ENCODE measurements around the gene CGREF1.

Gene CGREF1

DNA sequence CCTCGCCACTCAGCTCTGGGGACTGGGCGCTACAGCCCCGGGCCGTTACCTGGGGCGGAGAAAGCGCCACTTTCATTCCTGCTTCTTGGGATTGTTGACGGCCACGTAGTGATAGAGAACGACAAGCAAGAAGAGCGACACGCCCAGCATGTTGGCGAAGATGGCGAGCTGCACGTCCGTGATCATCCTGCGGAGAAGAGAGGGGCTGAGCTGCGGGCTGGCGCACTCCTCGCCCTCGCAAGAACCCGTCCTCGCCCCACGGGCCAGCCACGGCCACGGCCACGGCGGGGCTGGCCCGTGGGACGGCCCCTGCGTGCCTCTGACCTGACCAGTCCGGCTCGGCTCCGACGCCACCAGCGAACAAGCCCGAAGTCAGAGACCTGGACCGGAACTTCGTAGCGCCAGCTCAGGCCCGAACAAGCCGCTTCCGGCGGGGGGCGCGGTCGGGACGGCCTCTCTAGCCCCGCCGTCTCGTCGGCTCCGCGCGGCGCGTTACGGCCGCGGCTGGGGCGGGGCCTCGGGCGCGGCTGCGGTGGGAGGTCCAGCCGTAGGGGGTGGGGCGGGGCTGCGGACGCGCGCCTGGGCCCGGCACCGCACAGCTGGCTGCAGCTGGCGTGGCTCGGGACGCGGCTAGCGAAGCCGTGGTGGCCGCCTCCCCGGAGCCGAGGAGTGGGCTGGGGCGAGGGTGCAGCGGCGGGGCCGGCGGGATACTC lies 47.5 kb downstream of the CGREF1 start, which contains the start of gene OST4:
Gene OST4 (minus strand): TSS at position 378 of the 713 bp plus-strand sequence.
- DNase-seq = peak; percentile 89

DNA sequence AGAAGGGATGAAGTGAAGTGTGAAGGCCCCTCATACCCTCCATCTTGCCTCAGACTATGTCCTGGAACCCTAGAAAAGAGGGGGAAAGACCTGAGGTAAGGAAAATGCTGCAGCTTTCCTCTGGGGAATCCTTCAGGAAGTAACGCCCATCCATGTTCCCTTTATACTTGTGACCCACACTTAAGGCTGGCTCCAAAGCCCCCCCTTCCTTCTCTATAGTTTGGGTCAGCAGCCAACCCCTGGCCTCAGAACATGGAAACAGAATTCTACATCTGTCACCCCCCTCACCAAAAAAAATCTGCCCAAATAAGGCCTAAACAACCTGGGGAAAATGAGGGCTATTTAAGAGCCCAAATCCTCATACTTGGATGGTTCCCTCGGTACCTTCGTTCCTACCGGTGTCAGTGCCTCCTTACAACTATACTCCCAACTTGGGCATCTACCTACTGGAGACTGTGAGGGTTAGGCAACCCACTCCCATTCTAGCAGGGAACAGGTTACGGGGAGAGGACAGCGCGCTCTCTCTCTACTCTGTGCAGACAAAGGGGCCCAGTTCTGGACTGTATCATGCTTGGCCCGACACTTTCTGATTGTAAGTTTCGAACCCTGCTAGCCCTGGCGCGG lies 48.2 kb downstream of the CGREF1 start:
- DNase-seq = no peak

DNA sequence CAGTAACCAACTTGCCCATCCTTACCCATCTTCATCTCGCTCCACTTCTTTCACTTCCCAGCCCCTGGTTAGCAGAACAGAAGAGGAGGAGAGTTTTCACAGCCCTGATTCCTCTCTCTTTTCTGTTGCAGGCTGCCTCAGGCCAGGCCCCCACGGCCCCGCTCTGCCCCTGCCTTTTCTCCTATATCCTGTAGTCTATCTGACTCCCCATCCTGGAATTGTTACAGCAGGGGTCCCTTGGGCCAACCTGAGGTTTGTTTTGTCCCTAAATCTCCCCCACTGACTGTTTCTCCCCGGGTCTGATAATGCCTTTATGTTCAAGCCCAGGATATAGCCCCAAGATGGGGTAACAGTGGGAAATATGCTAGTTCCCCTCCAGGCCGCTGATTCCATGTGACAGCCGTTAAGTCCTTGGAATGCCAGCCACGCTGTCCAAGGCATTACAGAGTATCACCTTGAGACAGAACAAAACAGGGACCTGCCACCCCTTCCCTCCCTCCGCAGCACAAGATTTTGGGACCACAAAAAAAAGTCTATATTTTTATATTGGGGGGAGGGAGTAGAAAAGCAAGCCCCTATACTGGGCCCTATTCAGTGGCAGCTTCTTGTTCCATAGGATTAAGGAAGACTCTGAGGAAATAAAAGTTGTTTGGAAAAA lies 48.8 kb downstream of the CGREF1 start:
- no peak for DNase-seq

DNA sequence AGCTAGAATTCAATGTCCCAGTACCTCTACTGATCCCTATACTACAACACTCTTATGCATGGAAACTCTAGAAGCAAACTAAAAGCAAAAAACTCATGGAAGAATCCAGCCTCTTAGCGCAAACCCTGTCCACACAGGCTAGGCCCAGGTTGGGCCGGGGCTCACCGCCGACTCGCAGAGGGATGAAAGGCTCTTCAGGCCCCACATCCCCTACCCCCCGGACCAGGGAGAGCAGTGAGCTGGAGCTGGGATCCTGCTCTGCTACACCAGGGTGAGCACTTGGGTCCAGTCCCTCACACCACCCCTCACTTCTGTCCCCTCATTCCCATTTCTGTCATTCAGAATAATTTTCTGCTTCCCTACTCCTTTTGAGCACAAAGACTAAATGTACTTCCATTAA lies 49.5 kb downstream of the CGREF1 start:
- DNase-seq = no peak

DNA sequence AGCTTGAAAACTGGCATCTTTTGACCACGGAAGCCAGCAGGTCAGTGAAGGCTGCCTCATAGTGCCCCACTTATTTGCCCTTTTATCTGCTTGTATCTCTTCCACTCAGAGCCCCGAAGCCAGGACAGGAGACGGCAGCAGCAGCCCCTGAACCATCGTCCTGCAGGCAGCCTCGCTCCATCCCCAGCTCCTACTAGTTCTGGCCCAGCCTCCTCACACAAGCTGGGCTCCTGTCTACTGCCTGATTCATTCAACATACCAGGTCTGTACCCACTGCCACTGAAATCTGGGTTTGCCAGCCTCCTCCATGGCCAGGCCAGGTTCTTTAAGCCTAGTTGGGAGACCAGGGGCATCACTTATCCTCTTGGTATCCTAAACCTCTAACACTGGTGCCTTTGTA lies 51.5 kb downstream of the CGREF1 start:
- no peak for DNase-seq

DNA sequence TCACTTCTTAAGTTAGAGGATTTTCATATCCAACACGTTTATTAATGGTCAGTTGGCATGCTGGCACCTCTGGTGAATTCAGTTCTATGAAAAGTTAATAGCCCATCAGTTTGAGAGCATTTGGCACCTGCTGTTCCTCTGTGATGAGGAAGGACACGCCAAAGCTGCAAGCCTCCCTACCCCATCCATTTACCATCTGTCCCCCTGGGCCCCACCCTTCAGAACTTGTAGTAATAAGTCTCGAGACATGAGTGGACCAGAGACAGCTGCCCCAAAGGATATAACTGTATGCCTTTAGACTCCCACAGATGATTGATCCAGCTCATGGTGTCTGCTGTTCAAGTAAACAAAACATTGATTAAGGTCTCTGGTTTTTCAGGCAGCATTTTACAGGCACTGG lies 53.8 kb downstream of the CGREF1 start:
- DNase-seq = no peak

DNA sequence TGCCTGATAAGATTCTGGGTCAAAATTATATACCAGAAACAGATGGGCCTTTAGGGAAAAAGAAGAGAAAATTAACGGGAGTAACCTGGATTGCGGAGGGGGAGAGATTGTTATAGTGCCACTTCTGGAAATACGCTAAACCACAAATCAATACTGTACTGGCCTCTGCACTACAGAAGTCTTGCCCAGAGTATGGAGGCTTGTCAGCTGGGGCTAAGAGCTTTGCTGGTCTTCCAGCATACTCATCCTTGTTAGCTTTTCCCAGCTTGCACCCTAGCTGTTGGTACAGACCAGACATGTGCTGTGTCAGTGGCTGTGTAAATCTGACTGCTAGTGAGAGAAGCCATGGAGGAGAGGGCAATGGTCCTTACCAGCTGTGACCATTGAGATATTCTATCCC lies 58.6 kb downstream of the CGREF1 start:
- no peak for DNase-seq

DNA sequence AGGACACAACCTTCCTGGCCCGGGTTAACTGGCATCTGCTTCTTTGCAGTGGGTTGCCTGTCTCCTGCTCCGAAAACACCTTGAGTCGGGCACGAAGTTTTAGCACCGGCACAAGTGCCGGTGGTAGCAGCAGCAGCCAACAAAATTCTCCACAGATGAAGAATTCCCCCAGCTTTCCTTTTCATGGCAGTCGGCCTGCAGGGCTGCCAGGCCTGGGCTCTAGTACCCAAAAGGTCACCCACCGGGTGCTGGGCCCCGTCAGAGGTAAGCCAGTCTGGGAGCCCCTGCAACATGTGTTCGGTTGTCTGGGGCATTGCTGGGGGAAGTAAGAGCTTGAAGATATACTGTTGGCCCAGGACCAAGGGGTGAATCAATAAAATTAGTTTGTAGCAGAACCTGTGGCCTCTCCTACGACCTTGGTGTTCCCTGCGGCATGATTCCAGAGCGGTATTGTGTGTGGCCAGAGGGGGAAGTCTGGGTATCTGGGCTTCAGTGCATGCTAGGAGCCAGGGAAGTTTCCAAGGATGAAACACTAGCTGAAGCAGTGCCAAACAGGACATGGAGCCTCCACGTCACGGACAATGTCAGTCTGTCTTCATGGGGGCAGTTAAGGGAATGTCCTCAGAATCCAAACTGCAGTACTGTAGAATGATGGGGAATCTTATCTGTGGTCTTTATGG lies 59.6 kb downstream of the CGREF1 start:
- DNase-seq = no peak

DNA sequence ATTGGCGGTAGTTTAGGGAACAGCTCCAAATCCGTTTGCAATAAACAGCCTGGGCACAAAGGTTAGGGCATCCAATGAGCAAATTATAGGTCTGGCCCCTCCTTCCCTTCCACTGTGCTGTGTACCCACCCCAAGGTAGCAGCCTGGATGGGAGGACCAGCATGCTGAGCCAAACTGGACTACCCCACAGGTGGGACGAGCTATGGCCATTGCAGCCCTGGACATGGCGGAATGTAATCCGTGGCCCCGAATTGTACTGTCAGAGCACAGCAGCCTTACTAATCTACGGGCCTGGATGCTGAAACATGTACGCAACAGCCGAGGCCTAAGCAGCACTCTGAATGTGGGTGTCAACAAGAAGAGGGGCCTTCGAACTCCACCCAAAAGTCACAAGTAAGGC lies 60.7 kb downstream of the CGREF1 start:
- no peak for DNase-seq

DNA sequence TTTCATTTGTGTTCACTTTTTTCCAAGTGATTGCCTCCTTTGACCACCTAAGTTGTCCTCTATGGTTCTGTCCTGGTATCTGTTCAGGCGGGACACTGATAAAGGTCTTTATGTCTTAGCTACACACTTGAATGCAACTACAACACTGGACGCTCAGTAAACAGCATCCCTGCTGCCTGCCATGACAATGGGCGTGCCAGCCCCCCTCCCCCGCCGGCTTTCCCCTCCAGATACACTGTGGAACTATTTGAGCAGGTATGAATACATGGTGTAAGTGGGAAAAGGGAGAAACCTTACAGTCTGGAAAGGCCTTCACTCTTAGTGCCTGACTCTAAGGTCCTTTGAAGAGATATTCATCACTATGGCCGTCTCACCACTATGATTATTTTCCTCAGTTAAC lies 61.7 kb downstream of the CGREF1 start:
- DNase-seq = no peak

DNA sequence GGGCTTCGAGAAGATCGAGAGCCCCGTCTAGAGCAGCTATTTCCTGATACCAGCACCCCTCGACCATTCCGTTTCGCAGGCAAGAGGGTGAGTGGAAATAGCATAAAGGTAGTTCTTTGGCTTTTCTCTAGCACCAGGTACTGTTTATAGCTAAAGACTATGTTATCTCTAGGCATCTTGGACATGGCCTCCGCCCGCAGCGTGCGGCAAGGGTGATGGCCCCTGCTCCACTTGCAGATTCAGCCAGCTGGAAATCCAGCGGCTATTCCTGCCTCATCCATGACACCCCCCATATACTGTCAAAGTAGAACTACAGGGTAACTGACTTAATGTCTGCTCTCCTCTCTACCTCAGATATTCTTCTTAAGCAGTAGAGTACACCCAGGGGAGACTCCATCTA lies 64.2 kb downstream of the CGREF1 start:
- DNase-seq = no peak

DNA sequence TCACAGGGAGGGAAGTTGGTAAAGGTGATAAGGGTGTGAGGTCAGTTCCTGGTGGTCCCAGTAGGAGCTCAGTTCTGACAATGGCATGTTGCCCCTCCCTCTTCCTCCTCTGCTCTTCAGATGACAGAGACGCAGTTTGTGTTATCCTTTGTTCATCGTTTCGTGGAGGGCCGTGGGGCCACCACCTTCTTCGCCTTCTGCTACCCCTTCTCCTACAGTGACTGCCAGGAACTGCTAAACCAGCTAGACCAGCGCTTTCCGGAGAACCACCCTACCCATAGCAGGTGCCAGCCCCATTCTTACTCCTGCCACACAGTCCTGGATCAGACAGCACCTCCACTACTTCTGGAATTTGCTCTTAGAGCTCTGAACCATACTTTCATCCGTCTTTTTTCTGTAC lies 65.2 kb downstream of the CGREF1 start:
- no peak for DNase-seq

DNA sequence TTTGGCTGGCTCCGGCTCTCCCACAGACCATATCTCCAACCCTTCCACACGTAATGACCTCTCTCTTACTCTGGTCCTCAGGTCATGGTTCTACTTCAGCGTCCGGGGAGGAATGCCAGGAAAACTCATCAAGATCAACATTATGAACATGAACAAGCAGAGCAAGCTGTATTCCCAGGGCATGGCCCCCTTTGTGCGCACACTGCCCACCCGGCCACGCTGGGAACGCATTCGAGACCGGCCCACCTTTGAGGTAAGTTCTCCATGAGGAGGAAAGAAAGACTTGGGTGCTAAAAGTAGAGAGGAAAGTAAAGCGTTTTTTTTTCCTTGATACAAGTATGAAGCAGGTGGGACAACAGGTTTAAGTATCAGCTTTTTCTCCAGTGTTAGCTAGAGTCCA lies 65.6 kb downstream of the CGREF1 start:
- DNase-seq = no peak

DNA sequence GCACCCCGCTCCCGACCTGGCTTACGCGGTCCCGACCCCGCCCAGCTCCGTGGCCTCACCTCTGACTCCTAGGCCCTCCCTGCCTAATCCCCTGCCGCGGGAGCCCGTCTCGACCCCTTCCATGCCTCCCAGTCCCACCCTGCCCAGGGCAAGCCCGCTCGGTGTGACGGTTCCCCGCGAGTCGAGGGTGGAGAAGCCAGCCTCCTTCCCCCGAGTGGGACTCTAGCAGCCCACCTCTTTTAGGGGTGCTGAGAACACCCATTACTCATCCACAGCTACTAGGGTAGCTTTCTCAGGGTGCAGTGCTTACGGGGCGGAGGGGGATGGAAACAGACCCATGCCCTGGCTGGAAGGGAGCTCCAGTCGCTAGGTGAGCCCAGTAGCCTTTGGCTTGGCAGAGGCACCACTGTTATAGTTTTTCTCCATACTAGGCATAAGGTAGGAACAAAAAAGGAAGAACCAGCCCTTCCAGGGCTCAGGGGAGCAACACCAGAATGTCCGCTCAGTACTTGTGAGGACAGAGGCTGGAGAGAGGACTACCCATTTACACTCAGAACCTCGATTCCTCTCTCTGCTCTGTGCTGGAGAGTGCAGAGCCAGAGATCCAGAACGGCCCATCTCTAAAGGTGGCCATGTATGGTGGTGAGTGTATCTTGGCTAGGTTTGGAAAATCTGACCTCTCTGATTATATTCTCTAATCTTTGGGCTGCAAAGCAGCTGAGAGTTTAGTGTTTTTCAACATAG lies 66.9 kb downstream of the CGREF1 start:
- DNase-seq = no peak

DNA sequence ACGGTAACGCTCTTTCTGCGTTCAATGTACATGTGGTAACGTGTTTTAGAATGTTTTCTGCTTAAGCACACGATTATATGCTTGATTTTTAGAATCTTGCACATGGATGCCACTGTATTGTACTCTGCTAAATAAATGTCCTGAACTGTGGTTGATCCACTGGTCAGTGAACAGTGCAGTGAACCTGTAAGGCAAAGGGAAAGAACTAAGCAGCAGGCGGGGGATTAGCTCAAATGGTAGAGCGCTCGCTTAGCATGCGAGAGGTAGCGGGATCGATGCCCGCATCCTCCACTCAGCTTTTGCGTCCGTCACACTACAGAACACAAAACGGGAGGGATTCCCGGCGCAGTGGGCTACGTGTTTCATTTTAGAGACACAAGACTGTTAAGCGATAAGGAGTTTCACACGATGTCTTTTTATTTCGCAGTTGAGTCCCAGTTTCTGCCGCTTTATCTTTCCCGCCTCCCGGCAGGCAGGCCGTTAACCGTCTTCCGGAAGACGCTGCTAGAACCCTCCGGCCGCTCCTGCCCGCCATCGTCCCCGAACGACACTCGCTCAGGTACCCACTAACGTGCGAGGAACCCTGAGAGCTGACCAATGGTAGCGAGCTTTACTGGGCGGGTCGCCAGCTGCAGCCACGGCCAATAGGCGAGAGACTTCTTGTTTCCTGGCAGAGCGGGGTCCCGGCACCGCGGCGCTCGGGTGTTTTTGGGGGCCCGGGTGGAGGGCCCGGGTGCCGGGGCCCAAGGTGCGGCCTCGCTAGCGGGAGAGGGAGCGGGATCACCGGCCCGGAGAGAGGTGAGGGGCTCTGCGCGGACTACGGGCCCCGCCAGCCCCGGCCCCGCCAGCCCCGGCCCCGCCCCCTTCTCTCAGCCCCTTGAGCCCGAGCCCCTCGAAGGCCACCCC lies 67.7 kb downstream of the CGREF1 start, which contains the start of gene AGBL5:
Gene AGBL5 (plus strand): TSS at position 673 of the 906 bp plus-strand sequence. CDS start 1,291 bp downstream, outside the sequence.
- DNase-seq = peak; percentile 95
